GM19397 (cell line): ENCODE results near the gene KDM5D.

Experiments used
- ATAC-seq: cut with Tn5 transposase; IDR thresholded peaks from one replicate; pipeline ENCODE4 v1.9.1; 2021; ENCODE audit warnings: mild to moderate bottlenecking, moderate library complexity; ENCODE audit not compliant: unreplicated experiment

KDM5D gene

GRCh38 chrY:19744381-19745378 is at the start of gene KDM5D:
Gene KDM5D, minus strand, starts transcription at chrY:19744726. Its CDS starts 192 bp downstream, at chrY:19744534.
- ATAC-seq: peak; percentile 83

GRCh38 chrY:19768375-19768774 is 23.8 kb upstream of the KDM5D start:
- ATAC-seq: no peak

GRCh38 chrY:19743331-19743730 is 1.2 kb downstream of the KDM5D start:
- no peak for ATAC-seq

GRCh38 chrY:19742153-19742552 is 2.4 kb downstream of the KDM5D start:
- ATAC-seq: no peak

- ATAC-seq: no peak
Observed at GRCh38 chrY:19734425-19734824, 10.1 kb downstream of the KDM5D start.

GRCh38 chrY:19717950-19718349 is 26.6 kb downstream of the KDM5D start:
- peak; percentile 89 for ATAC-seq

- ATAC-seq: no peak
Observed at GRCh38 chrY:19717146-19717545, 27.4 kb downstream of the KDM5D start.

GRCh38 chrY:19715226-19715625 is 29.3 kb downstream of the KDM5D start:
- no peak for ATAC-seq

- ATAC-seq: peak; percentile 44
Observed at GRCh38 chrY:19713430-19713829, 31.1 kb downstream of the KDM5D start.

GRCh38 chrY:19706273-19706672 is 38.3 kb downstream of the KDM5D start:
- ATAC-seq: no peak

- ATAC-seq: no peak
Observed at GRCh38 chrY:19698495-19698894, 46.0 kb downstream of the KDM5D start.

GRCh38 chrY:19680821-19681220 is 63.7 kb downstream of the KDM5D start:
- no peak for ATAC-seq
